IMR-90 (cell line): Measurements from ENCODE around the gene TMSB10. TPM values are rescaled to one million over a fixed set of nuclear protein-coding genes. Genes with fewer than 3 reads are reported as not detected.

Experiments used
- ATAC-seq: fragments of 200-7000 bp; cut with Tn5 transposase; 2 replicates; pipeline ENCODE4 v1.9.1; 2020; ENCODE audit warnings: low read depth, mild to moderate bottlenecking, moderate library complexity
- BruUV-seq: library from RNA; stranded (reverse); fragments of 400-500 nt; replicated peaks from 2 replicates; lab custom pipeline; 2021; lab: Mats Ljungman, UMichigan
- CTCF ChIA-PET: fragments of 300-600 bp; formaldehyde crosslinking; extraction: SDS; loops from one replicate; lab custom pipeline; 2021; ENCODE audit warnings: antibody characterized with exemption; lab: Yijun Ruan, JAX
- POLR2A ChIA-PET: fragments of 300-600 bp; sonication (Branson Sonifier 250); formaldehyde crosslinking; loops from one replicate; lab custom pipeline; 2022; ENCODE audit warnings: antibody characterized with exemption; ENCODE audit not compliant: unreplicated experiment; lab: Charles Lee
- DNase-seq: peaks from one replicate; pipeline ENCODE4 v3.0.0; 2013
- H2AFZ ChIP-seq: replicated peaks from 2 replicates; pipeline ENCODE3; 2013; ENCODE audit warnings: low read length, mild to moderate bottlenecking; ENCODE audit not compliant: poor library complexity
- H2AK5ac ChIP-seq: 2 replicates; pipeline ENCODE4 v1.6.1; 2013; ENCODE audit warnings: low read depth, low read length, inconsistent platforms
- H2AK9ac ChIP-seq: replicated peaks from 2 replicates; pipeline ENCODE3; 2013; ENCODE audit warnings: mild to moderate bottlenecking, low read depth, low read length, moderate library complexity; ENCODE audit not compliant: poor library complexity
- H2BK120ac ChIP-seq: 2 replicates; pipeline ENCODE4 v1.6.1; 2013; ENCODE audit warnings: low read depth, low read length, inconsistent platforms
- H2BK15ac ChIP-seq: 3 replicates; pipeline ENCODE4 v1.6.1; 2013; ENCODE audit warnings: low read depth, low read length, inconsistent platforms
- H2BK20ac ChIP-seq: 2 replicates; pipeline ENCODE4 v1.6.1; 2013; ENCODE audit warnings: low read depth, mild to moderate bottlenecking, inconsistent platforms, low read length, moderate library complexity
- H2BK5ac ChIP-seq: 2 replicates; pipeline ENCODE4 v1.6.1; 2013; ENCODE audit warnings: mild to moderate bottlenecking, low read depth, low read length, inconsistent platforms; ENCODE audit not compliant: poor library complexity, severe bottlenecking
- H3K14ac ChIP-seq: replicated peaks from 2 replicates; pipeline ENCODE4 v1.6.1; 2013; ENCODE audit warnings: low read depth, low read length, inconsistent platforms
- H3K18ac ChIP-seq: 2 replicates; pipeline ENCODE4 v1.6.1; 2013; ENCODE audit warnings: low read depth, low read length, control low read depth
- H3K23ac ChIP-seq: 2 replicates; pipeline ENCODE4 v1.6.1; 2013; ENCODE audit warnings: low read depth, low read length, inconsistent platforms
- H3K27ac ChIP-seq: 2 replicates; pipeline ENCODE4 v1.5.1; 2013; ENCODE audit warnings: mild to moderate bottlenecking, control low read depth, low read length; ENCODE audit not compliant: insufficient read depth
- H3K27me3 ChIP-seq: 2 replicates; pipeline ENCODE4 v1.6.1; 2013; ENCODE audit warnings: low read length; ENCODE audit not compliant: control insufficient read depth, insufficient read depth
- H3K36me3 ChIP-seq: 2 replicates; pipeline ENCODE4 v1.6.1; 2013; ENCODE audit warnings: low read length, mixed read lengths; ENCODE audit not compliant: control insufficient read depth, insufficient read depth
- H3K4ac ChIP-seq: 2 replicates; pipeline ENCODE4 v1.6.1; 2013; ENCODE audit warnings: low read depth, low read length, inconsistent platforms
- H3K4me1 ChIP-seq: 2 replicates; pipeline ENCODE4 v1.6.1; 2013; ENCODE audit warnings: low read length, mixed read lengths; ENCODE audit not compliant: control insufficient read depth, insufficient read depth
- H3K4me2 ChIP-seq: 2 replicates; pipeline ENCODE4 v1.6.1; 2013; ENCODE audit warnings: low read depth, mild to moderate bottlenecking, control low read depth, low read length, moderate library complexity
- H3K4me3 ChIP-seq: 2 replicates; pipeline ENCODE4 v1.5.1; 2013; ENCODE audit warnings: low read depth, mild to moderate bottlenecking, control low read depth, low read length, moderate library complexity; ENCODE audit not compliant: insufficient read depth
- H3K56ac ChIP-seq: 2 replicates; pipeline ENCODE4 v1.6.1; 2013; ENCODE audit warnings: low read length, inconsistent platforms; ENCODE audit not compliant: insufficient read depth; ENCODE audit errors: extremely low read depth
- H3K79me1 ChIP-seq, 2 experiments: 2 replicates each; pipeline ENCODE4 v1.6.1; 2013; ENCODE audit warnings: low read length in 2 of 2, inconsistent platforms in 1 of 2, low read depth in 1 of 2
- H3K9ac ChIP-seq: 2 replicates; pipeline ENCODE4 v1.6.1; 2013; ENCODE audit warnings: low read depth, low read length, control low read depth
- H3K9me1 ChIP-seq: 2 replicates; pipeline ENCODE4 v1.6.1; 2013; ENCODE audit warnings: low read length, inconsistent platforms; ENCODE audit not compliant: insufficient read depth
- H3K9me3 ChIP-seq: 2 replicates; pipeline ENCODE4 v1.6.1; 2013; ENCODE audit warnings: low read length; ENCODE audit not compliant: control insufficient read depth, insufficient read depth
- H4K20me1 ChIP-seq: 2 replicates; pipeline ENCODE4 v1.6.1; 2013; ENCODE audit warnings: low read length, inconsistent platforms; ENCODE audit not compliant: insufficient read depth
- H4K5ac ChIP-seq: 2 replicates; pipeline ENCODE4 v1.6.1; 2013; ENCODE audit warnings: mild to moderate bottlenecking, low read depth, low read length, control low read depth
- H4K8ac ChIP-seq, 2 experiments: 2 replicates each; pipeline ENCODE4 v1.6.1; 2013; ENCODE audit warnings: low read depth in 2 of 2, low read length in 2 of 2, control low read depth in 1 of 2, inconsistent platforms in 1 of 2
- H4K91ac ChIP-seq: 2 replicates; pipeline ENCODE4 v1.6.1; 2013; ENCODE audit warnings: low read depth, low read length, inconsistent platforms; ENCODE audit not compliant: insufficient read depth
- CTCF ChIP-seq: conservative IDR thresholded peaks from 2 replicates; pipeline ENCODE4 v1.5.1; 2012; ENCODE audit warnings: mild to moderate bottlenecking, low read depth, low read length, improper control_type of control experiment
- ELK1 ChIP-seq: fragments of 150-350 bp; IDR thresholded peaks from 2 replicates; pipeline ENCODE4 v1.6.1; 2016; ENCODE audit warnings: low read depth, mild to moderate bottlenecking, low read length, moderate library complexity, borderline replicate concordance
- MXI1 ChIP-seq: IDR thresholded peaks from 2 replicates; pipeline ENCODE4 v1.6.1; 2012; ENCODE audit warnings: low read depth, mild to moderate bottlenecking, low read length, moderate library complexity, borderline replicate concordance
- RAD21 ChIP-seq: IDR thresholded peaks from 2 replicates; pipeline ENCODE4 v1.6.1; 2012; ENCODE audit warnings: low read length, improper control_type of control experiment
- RCOR1 ChIP-seq: IDR thresholded peaks from 2 replicates; pipeline ENCODE4 v1.6.1; 2012; ENCODE audit warnings: mild to moderate bottlenecking, low read length, improper control_type of control experiment; ENCODE audit not compliant: insufficient replicate concordance
- SMC3 ChIP-seq: fragments of 150-350 bp; IDR thresholded peaks from 2 replicates; pipeline ENCODE4 v1.6.1; 2016; ENCODE audit warnings: low read depth, mild to moderate bottlenecking, antibody characterized with exemption, low read length, moderate library complexity
- WGBS, 2 experiments: methylation state at CpG; one replicate each; pipeline versions ENCODE4 v1.1.5 to v1.1.7; 2013; ENCODE audit warnings: missing lambda C conversion rate in 2 of 2; ENCODE audit not compliant: insufficient read length in 1 of 2; ENCODE audit errors: extremely low coverage in 2 of 2; 5-methylcytosine and 5-hydroxymethylcytosine counted together
- dilution Hi-C: fragments of 300-500 bp; cut with HindIII; formaldehyde crosslinking; loops from one replicate; pipeline ENCODE4 v1.14.3; 2018; ENCODE audit warnings: low sequenced_read_pairs; ENCODE audit not compliant: unreplicated experiment
- in situ Hi-C: fragments of 300-500 bp; cut with MboI; formaldehyde crosslinking; loops from 3 replicates; pipeline ENCODE4 v1.14.3; 2019; ENCODE audit warnings: low sequenced_read_pairs, inconsistent platforms, mixed read lengths
- intact Hi-C: fragments of 100-400 bp; cut with micrococcal nuclease; formaldehyde crosslinking; loops from 2 replicates; pipeline ENCODE4 v1.10.0; 2022
- polyA plus RNA-seq, 3 experiments: library from polyadenylated mRNA; depleted of rRNA; stranded (reverse); fragments of >200 nt; gene quantifications; 2 replicates each; pipeline ENCODE4 v1.2.3, GENCODE V29; 2012; ENCODE audit warnings: low replicate concordance in 1 of 3
- total RNA-seq: library from RNA; depleted of rRNA; stranded (reverse); fragments of >200 nt; gene quantifications from 2 replicates; pipeline ENCODE4 v1.2.3, GENCODE V29; 2012

TMSB10 gene
- total and polyA plus RNA-seq, 2 of the 4 experiments (the other 2 are of a cell fraction): 3,620 to 5,527 TPM

- Histone ChIP-seq H3K27ac (no peak overlapping the region), H3K36me3 (peaks cover 4% of the 10 kb centered on the region), H3K56ac (no peak overlapping the region), H4K20me1 (no peaks in the 10 kb centered on the region; the same call in 1 of the 2 replicates), H4K8ac (no peak overlapping the region), H3K14ac (no peak overlapping the region), H2BK120ac (no peak overlapping the region), H2AFZ (no peak overlapping the region), H3K79me1 (peaks cover 27 to 29% of the 10 kb centered on the region in 2 experiments), H2AK9ac (no peak overlapping the region), H3K9me3 (no peaks in the 10 kb centered on the region), H3K4me1 (peaks cover 2% of the 10 kb centered on the region; the same call in 1 of the 2 replicates), H3K18ac (no peak overlapping the region), H4K5ac (no peak overlapping the region), H2BK15ac (no peak overlapping the region), H3K4me3 (no peak overlapping the region), H3K27me3 (no peaks in the 10 kb centered on the region), H2BK5ac (no peak overlapping the region), H4K91ac (no peak overlapping the region), H2BK20ac (no peak overlapping the region), H3K9me1 (peaks cover 2% of the 10 kb centered on the region; the same call in 1 of the 2 replicates), H2AK5ac (0 out of 2 replicates have a peak overlapping the region, but pooled peaks have one; percentile 5), H3K23ac (no peak overlapping the region), H3K4me2 (no peak overlapping the region), H3K9ac (no peak overlapping the region), H3K4ac (peak overlapping the region; percentile 34; the same call in 1 of the 2 replicates)
- intact Hi-C loops: loop anchor here (5.0 kb wide), 1 partner anchor 368 kb away; no protein-coding TSS in a partner anchor
- peak; percentile 57 for TF ChIP-seq RAD21
- TF ChIP-seq ELK1: no peak
- no peak for TF ChIP-seq RCOR1
- peak; percentile 43; the same call in 1 of the 2 replicates for TF ChIP-seq CTCF
- TF ChIP-seq MXI1: no peak
- TF ChIP-seq SMC3: peak; percentile 37; the same call in 1 of the 2 replicates
- no TSS peak for BruUV-seq
- ChIA-PET POLR2A (no interaction called here), CTCF (interaction anchor here (0.7 to 1.3 kb wide), 4 partner anchors 14 to 27 kb away, joined by 3 to 5 read pairs (median 4); no protein-coding TSS in a partner anchor)
- peak; percentile 43 for DNase-seq
- in situ Hi-C loops: loop anchor here (25.0 kb wide), 1 partner anchor 828 kb away; no protein-coding TSS in a partner anchor
- ATAC-seq: peak; percentile 63
- dilution Hi-C loops: no loop called here
- no CpG with 5 or more reads among the region's 6 CpGs for WGBS, 2 experiments
Observed at GRCh38 chr2:84865181-84865783, 40.2 kb upstream of the TMSB10 start.
